Measurements from ENCODE around the gene FGD6.
A peak's percentile ranks its signal among the peaks of the same experiment; 100 is the strongest.
"Not testable (repeated sequence)": the region's sequence is repeated elsewhere in the genome, so short reads cannot be mapped to it uniquely, and the experiment has no call there.

Gene FGD6

GRCh38 chr12:95204141-95204866, 13.0 kb downstream of the FGD6 start:
- Histone ChIP-seq H3K4me3 (ENCODE audit: low read length) (no peak overlapping the region), H3K36me3 (ENCODE audit: control insufficient read depth, low read depth, low read length) (peaks cover 5% of the 10 kb centered on the region), H3K9me3 (ENCODE audit: control insufficient read depth, low read depth, low read length) (no peaks in the 10 kb centered on the region), H3K27ac (ENCODE audit: low read length) (peak overlapping the region; percentile 32), H3K27me3 (ENCODE audit: control insufficient read depth, insufficient read depth, low read length) (no peaks in the 10 kb centered on the region), H3K4me1 (ENCODE audit: control insufficient read depth, low read depth, low read length) (peaks cover 69% of the 10 kb centered on the region), H3K9ac (ENCODE audit: low read length) (peak overlapping the region; percentile 6)

GRCh38 chr12:95203487-95204030, 13.7 kb downstream of the FGD6 start:
- H3K36me3 ChIP-seq (ENCODE audit: control insufficient read depth, low read depth, low read length): no peaks in the 10 kb centered on the region
- H3K9me3 ChIP-seq (ENCODE audit: control insufficient read depth, low read depth, low read length): no peaks in the 10 kb centered on the region
- H3K4me1 ChIP-seq (ENCODE audit: control insufficient read depth, low read depth, low read length): peaks cover 69% of the 10 kb centered on the region
- H3K27me3 ChIP-seq (ENCODE audit: control insufficient read depth, insufficient read depth, low read length): no peaks in the 10 kb centered on the region
- no peak overlapping the region for H3K27ac ChIP-seq (ENCODE audit: low read length)
- H3K9ac ChIP-seq (ENCODE audit: low read length): peak overlapping the region; percentile 6
- no peak overlapping the region for H3K4me3 ChIP-seq (ENCODE audit: low read length)

- no peak overlapping the region for H3K27ac ChIP-seq (ENCODE audit: low read length)
- H3K36me3 ChIP-seq (ENCODE audit: control insufficient read depth, low read depth, low read length): no peaks in the 10 kb centered on the region
- H3K9ac ChIP-seq (ENCODE audit: low read length): no peak overlapping the region
- H3K4me3 ChIP-seq (ENCODE audit: low read length): no peak overlapping the region
- no peaks in the 10 kb centered on the region for H3K9me3 ChIP-seq (ENCODE audit: control insufficient read depth, low read depth, low read length)
- H3K4me1 ChIP-seq (ENCODE audit: control insufficient read depth, low read depth, low read length): peaks cover 68% of the 10 kb centered on the region
- no peaks in the 10 kb centered on the region for H3K27me3 ChIP-seq (ENCODE audit: control insufficient read depth, insufficient read depth, low read length)
Observed at GRCh38 chr12:95202691-95203486, 14.4 kb downstream of the FGD6 start.

- H3K4me3 ChIP-seq (ENCODE audit: low read length): peak overlapping the region; percentile 5
- H3K9me3 ChIP-seq (ENCODE audit: control insufficient read depth, low read depth, low read length): no peaks in the 10 kb centered on the region
- H3K27ac ChIP-seq (ENCODE audit: low read length): no peak overlapping the region
- no peak overlapping the region for H3K9ac ChIP-seq (ENCODE audit: low read length)
- H3K36me3 ChIP-seq (ENCODE audit: control insufficient read depth, low read depth, low read length): no peaks in the 10 kb centered on the region
- peaks cover 58% of the 10 kb centered on the region for H3K4me1 ChIP-seq (ENCODE audit: control insufficient read depth, low read depth, low read length)
- no peaks in the 10 kb centered on the region for H3K27me3 ChIP-seq (ENCODE audit: control insufficient read depth, insufficient read depth, low read length)
Observed at GRCh38 chr12:95201056-95201670, 16.1 kb downstream of the FGD6 start.

- Histone ChIP-seq H3K27ac (ENCODE audit: low read length) (no peak overlapping the region), H3K9me3 (ENCODE audit: control insufficient read depth, low read depth, low read length) (no peaks in the 10 kb centered on the region), H3K9ac (ENCODE audit: low read length) (no peak overlapping the region), H3K4me1 (ENCODE audit: control insufficient read depth, low read depth, low read length) (peaks cover 51% of the 10 kb centered on the region), H3K36me3 (ENCODE audit: control insufficient read depth, low read depth, low read length) (no peaks in the 10 kb centered on the region), H3K27me3 (ENCODE audit: control insufficient read depth, insufficient read depth, low read length) (no peaks in the 10 kb centered on the region), H3K4me3 (ENCODE audit: low read length) (no peak overlapping the region)
Observed at GRCh38 chr12:95200128-95200894, 17.0 kb downstream of the FGD6 start.

- no peaks in the 10 kb centered on the region for H3K27me3 ChIP-seq (ENCODE audit: control insufficient read depth, insufficient read depth, low read length)
- no peak overlapping the region for H3K27ac ChIP-seq (ENCODE audit: low read length)
- H3K4me3 ChIP-seq (ENCODE audit: low read length): no peak overlapping the region
- H3K9ac ChIP-seq (ENCODE audit: low read length): no peak overlapping the region
- H3K9me3 ChIP-seq (ENCODE audit: control insufficient read depth, low read depth, low read length): no peaks in the 10 kb centered on the region
- H3K4me1 ChIP-seq (ENCODE audit: control insufficient read depth, low read depth, low read length): peaks cover 40% of the 10 kb centered on the region
- H3K36me3 ChIP-seq (ENCODE audit: control insufficient read depth, low read depth, low read length): no peaks in the 10 kb centered on the region
Observed at GRCh38 chr12:95198914-95199313, 18.4 kb downstream of the FGD6 start.

GRCh38 chr12:95197636-95198035, 19.6 kb downstream of the FGD6 start:
- H3K9ac ChIP-seq (ENCODE audit: low read length): no peak overlapping the region
- peaks cover 29% of the 10 kb centered on the region for H3K4me1 ChIP-seq (ENCODE audit: control insufficient read depth, low read depth, low read length)
- H3K36me3 ChIP-seq (ENCODE audit: control insufficient read depth, low read depth, low read length): no peaks in the 10 kb centered on the region
- H3K4me3 ChIP-seq (ENCODE audit: low read length): no peak overlapping the region
- H3K27me3 ChIP-seq (ENCODE audit: control insufficient read depth, insufficient read depth, low read length): no peaks in the 10 kb centered on the region
- H3K9me3 ChIP-seq (ENCODE audit: control insufficient read depth, low read depth, low read length): no peaks in the 10 kb centered on the region
- H3K27ac ChIP-seq (ENCODE audit: low read length): no peak overlapping the region

GRCh38 chr12:95196875-95197569, 20.2 kb downstream of the FGD6 start:
- not testable (repeated sequence) for H3K27ac ChIP-seq (ENCODE audit: low read length); H3K9ac ChIP-seq (ENCODE audit: low read length); H3K4me3 ChIP-seq (ENCODE audit: low read length); H3K36me3 ChIP-seq (ENCODE audit: control insufficient read depth, low read depth, low read length); H3K27me3 ChIP-seq (ENCODE audit: control insufficient read depth, insufficient read depth, low read length); H3K9me3 ChIP-seq (ENCODE audit: control insufficient read depth, low read depth, low read length)
- H3K4me1 ChIP-seq (ENCODE audit: control insufficient read depth, low read depth, low read length): peaks cover 28% of the 10 kb centered on the region

- H3K27me3 ChIP-seq (ENCODE audit: control insufficient read depth, insufficient read depth, low read length): no peaks in the 10 kb centered on the region
- H3K9ac ChIP-seq (ENCODE audit: low read length): no peak overlapping the region
- H3K36me3 ChIP-seq (ENCODE audit: control insufficient read depth, low read depth, low read length): no peaks in the 10 kb centered on the region
- no peak overlapping the region for H3K27ac ChIP-seq (ENCODE audit: low read length)
- H3K4me1 ChIP-seq (ENCODE audit: control insufficient read depth, low read depth, low read length): peaks cover 12% of the 10 kb centered on the region
- H3K9me3 ChIP-seq (ENCODE audit: control insufficient read depth, low read depth, low read length): no peaks in the 10 kb centered on the region
- no peak overlapping the region for H3K4me3 ChIP-seq (ENCODE audit: low read length)
Observed at GRCh38 chr12:95195122-95195521, 22.1 kb downstream of the FGD6 start.

GRCh38 chr12:95193139-95193538, 24.1 kb downstream of the FGD6 start:
- Histone ChIP-seq H3K4me1 (ENCODE audit: control insufficient read depth, low read depth, low read length) (peaks cover 12% of the 10 kb centered on the region), H3K27me3 (ENCODE audit: control insufficient read depth, insufficient read depth, low read length) (no peaks in the 10 kb centered on the region), H3K9me3 (ENCODE audit: control insufficient read depth, low read depth, low read length) (no peaks in the 10 kb centered on the region), H3K4me3 (ENCODE audit: low read length) (no peak overlapping the region), H3K36me3 (ENCODE audit: control insufficient read depth, low read depth, low read length) (no peaks in the 10 kb centered on the region), H3K9ac (ENCODE audit: low read length) (no peak overlapping the region), H3K27ac (ENCODE audit: low read length) (no peak overlapping the region)
